ENCODE measurements around the gene CYP46A1. TPM values are rescaled to one million over a fixed set of nuclear protein-coding genes. Genes with fewer than 3 reads are reported as not detected.

CYP46A1 gene
- total and polyA plus RNA-seq, 7 experiments from 2014 or later, result 0.02 to 0.34 (median 0.23) TPM; not detected in 1

DNA sequence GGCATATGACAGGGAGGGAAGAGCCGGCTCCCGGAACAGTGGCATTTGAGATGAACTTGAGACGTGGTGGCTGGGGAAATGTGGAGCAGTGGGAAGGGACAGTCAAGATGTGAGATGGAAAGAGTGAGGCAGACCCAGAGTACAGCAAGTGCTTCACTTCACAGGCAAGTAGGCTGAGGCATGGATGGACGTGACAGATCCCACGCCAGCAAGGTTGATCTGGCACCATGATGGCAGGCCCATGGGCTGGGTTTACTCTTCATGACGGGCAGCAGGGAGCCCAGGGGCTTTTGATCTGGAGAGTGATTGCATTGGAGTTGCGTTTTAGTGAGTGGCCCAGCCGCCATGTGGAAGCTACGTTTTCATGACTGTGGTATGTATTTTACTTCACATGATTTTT, 91.3 kb downstream of the CYP46A1 start:
- intact Hi-C loops (cut with micrococcal nuclease), result no loop called here
- Mint-ChIP-seq H3K27me3 (peaks cover 4 to 52% (median 41%) of the 10 kb centered on the region in 5 donors), H3K4me1 (peaks cover 0 to 6% (median 0%) of the 10 kb centered on the region in 7 donors), H3K9me3 (peaks cover 0 to 16% (median 8%) of the 10 kb centered on the region in 11 donors), H3K4me3 (no peak overlapping the region), H3K36me3 (peaks cover 0 to 14% (median 0%) of the 10 kb centered on the region in 5 donors), H3K27ac (no peak overlapping the region)
- no peak for DNase-seq
- ChIA-PET CTCF (no interaction called here), POLR2A (no interaction called here)
- Histone ChIP-seq H3K36me3 (ENCODE audit: control insufficient read depth in 2 of 3, insufficient read depth in 3 of 3, low read length in 3 of 3) (no peaks in the 10 kb centered on the region), H3K4me3 (ENCODE audit: low read length) (no peak overlapping the region), H3K4me1 (ENCODE audit: control insufficient read depth in 2 of 2, insufficient read depth in 2 of 2, low read length in 2 of 2) (no peaks in the 10 kb centered on the region), H3K27ac (ENCODE audit: low read depth, low read length) (no peak overlapping the region), H3K9me3 (ENCODE audit: control insufficient read depth in 2 of 3, low read length in 3 of 3) (peaks cover 0 to 5% (median 0%) of the 10 kb centered on the region in 3 experiments), H3K27me3 (ENCODE audit: control insufficient read depth in 2 of 2, insufficient read depth in 2 of 2, low read length in 2 of 2) (no peaks in the 10 kb centered on the region)
- ATAC-seq, result no peak

Other genes with a start within 250 kb of the CYP46A1 start
- 10 to 100 TPM; 42.7 to 59.4 (median 53.5) TPM for gene SETD3, start 203.4 kb upstream of the CYP46A1 start, total RNA-seq
- 10 to 100 TPM; 32.2 to 47.4 TPM for gene SETD3, start 203.4 kb upstream of the CYP46A1 start, polyA plus RNA-seq
- 100 to 1,000 TPM in 2 of 5 experiments, 10 to 100 TPM in 3; 68.4 to 139 (median 81.9) TPM for gene CCNK, start 202.9 kb upstream of the CYP46A1 start, total RNA-seq
- 10 to 100 TPM; 16.5 to 19.8 TPM for gene CCNK, start 202.9 kb upstream of the CYP46A1 start, polyA plus RNA-seq
- 1 to 10 TPM; 7.6 to 9.9 (median 9.0) TPM for gene CCDC85C, start 80.1 kb upstream of the CYP46A1 start, total RNA-seq
- 1 to 10 TPM in 1 of 2 donors, under 1 TPM in 1; 0.76 to 1.5 TPM for gene CCDC85C, start 80.1 kb upstream of the CYP46A1 start, polyA plus RNA-seq
- under 1 TPM in 2 of 5 experiments, not detected in 3; 0.40 to 0.41 TPM for gene HHIPL1, start 39.2 kb upstream of the CYP46A1 start, total RNA-seq
- not detected for gene HHIPL1, start 39.2 kb upstream of the CYP46A1 start, polyA plus RNA-seq
- not detected for gene EML1, start 109.1 kb downstream of the CYP46A1 start, total RNA-seq
- not detected for gene EML1, start 109.1 kb downstream of the CYP46A1 start, polyA plus RNA-seq

Data from naive thymus-derived CD4-positive, alpha-beta T cell (primary cell).